8988T (cell line): Measurements from ENCODE around the gene SUPT20HL1.

Source experiments
- DNase-seq: peaks from one replicate; pipeline ENCODE4 v3.0.0; 2011

The SUPT20HL1 gene

DNA sequence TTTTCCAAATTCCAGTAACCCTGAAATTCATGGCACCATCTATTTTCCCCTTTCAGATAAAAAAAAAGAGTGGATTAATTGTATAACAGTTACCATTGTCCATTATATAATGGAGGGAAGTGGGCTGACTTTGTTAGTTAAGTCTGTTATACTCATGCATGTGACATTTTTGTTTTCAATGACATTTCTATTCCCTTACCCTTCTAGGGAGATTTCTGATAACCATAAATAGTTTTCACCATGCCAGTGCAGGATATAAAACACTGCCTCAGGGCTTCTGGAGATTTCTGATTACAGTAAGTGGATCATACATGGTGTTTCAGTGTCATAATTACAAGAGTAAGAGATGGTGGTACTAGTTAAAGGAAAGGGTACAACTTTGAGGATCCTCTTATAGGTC is 45.5 kb downstream of the SUPT20HL1 start:
- no peak for DNase-seq
